PC-9 (cell line): Measurements from ENCODE around the gene MAP3K2. TPM values are rescaled to one million over a fixed set of nuclear protein-coding genes. Genes with fewer than 3 reads are reported as not detected.

ENCODE experiments used
- BruUV-seq: library from RNA; stranded (reverse); fragments of 400-500 nt; replicated peaks from 2 replicates; lab custom pipeline; 2021; lab: Mats Ljungman, UMichigan
- CTCF ChIA-PET: fragments of 300-600 bp; sonication (Branson Sonifier 250); formaldehyde crosslinking; loops from one replicate; lab custom pipeline; 2022; ENCODE audit warnings: antibody characterized with exemption; lab: Charles Lee
- POLR2A ChIA-PET: fragments of 300-600 bp; sonication (Branson Sonifier 250); formaldehyde crosslinking; loops from one replicate; lab custom pipeline; 2022; ENCODE audit warnings: antibody characterized with exemption; ENCODE audit not compliant: unreplicated experiment; lab: Charles Lee
- DNase-seq, 2 experiments: peaks; one replicate each; pipeline versions ENCODE4 v3.0.0 to v3.0.0-alpha.2; 2015 to 2022; ENCODE audit warnings: mixed read lengths in 1 of 2
- H2AFZ ChIP-seq: fragments of 200-600 bp; sonication (generic); 2 replicates; pipeline ENCODE4 v1.8.1; 2017; ENCODE audit warnings: antibody characterized with exemption
- H3F3A ChIP-seq: fragments of 200-600 bp; sonication (generic); 2 replicates; pipeline ENCODE4 v1.8.1; 2017; ENCODE audit warnings: antibody characterized with exemption, mild to moderate bottlenecking, low read depth; ENCODE audit not compliant: insufficient read depth
- H3K27ac ChIP-seq: fragments of 200-600 bp; sonication (generic); 2 replicates; pipeline ENCODE4 v1.6.1; 2016; ENCODE audit warnings: mixed run types
- H3K27me3 ChIP-seq: fragments of 200-600 bp; sonication (generic); 2 replicates; pipeline ENCODE4 v1.6.1; 2016; ENCODE audit warnings: low read depth, mixed run types; ENCODE audit not compliant: insufficient read depth
- H3K36me3 ChIP-seq: fragments of 200-600 bp; sonication (generic); 2 replicates; pipeline ENCODE4 v1.6.1; 2016; ENCODE audit warnings: low read depth, mixed run types
- H3K4me1 ChIP-seq: fragments of 200-600 bp; sonication (generic); replicated peaks from 2 replicates; pipeline ENCODE4 v1.6.1; 2016; ENCODE audit warnings: mixed run types; ENCODE audit not compliant: insufficient read depth
- H3K4me2 ChIP-seq: fragments of 200-600 bp; sonication (generic); 2 replicates; pipeline ENCODE4 v1.6.1; 2017; ENCODE audit warnings: mixed run types
- H3K4me3 ChIP-seq: fragments of 200-600 bp; sonication (generic); 2 replicates; pipeline ENCODE4 v1.6.1; 2016; ENCODE audit warnings: mixed run types
- H3K79me2 ChIP-seq: fragments of 200-600 bp; sonication (generic); 2 replicates; pipeline ENCODE4 v1.6.1; 2017; ENCODE audit warnings: low read depth, mixed run types
- H3K9me2 ChIP-seq: fragments of 200-600 bp; sonication (generic); 2 replicates; pipeline ENCODE4 v1.8.1; 2017; ENCODE audit warnings: mild to moderate bottlenecking; ENCODE audit not compliant: insufficient read depth
- H3K9me3 ChIP-seq: fragments of 200-600 bp; sonication (generic); 2 replicates; pipeline ENCODE4 v1.8.1; 2016; ENCODE audit warnings: low read depth; ENCODE audit not compliant: insufficient read depth
- H4K20me1 ChIP-seq: fragments of 200-600 bp; sonication (generic); 2 replicates; pipeline ENCODE4 v1.8.1; 2017; ENCODE audit not compliant: insufficient read depth
- CTCF ChIP-seq: fragments of 200-600 bp; sonication (generic); conservative IDR thresholded peaks from 2 replicates; pipeline ENCODE4 v1.6.1; 2017; ENCODE audit warnings: mixed run types, antibody characterized with exemption, mild to moderate bottlenecking, moderate library complexity
- EZH2 ChIP-seq: fragments of 200-600 bp; sonication (generic); IDR thresholded peaks from 2 replicates; pipeline ENCODE4 v1.8.0; 2017; ENCODE audit warnings: antibody characterized with exemption, low read depth
- intact Hi-C: fragments of 100-400 bp; cut with micrococcal nuclease; formaldehyde crosslinking; loops from one replicate; pipeline ENCODE4 v1.10.0; 2022; ENCODE audit not compliant: unreplicated experiment
- total RNA-seq: library from RNA; stranded (reverse); gene quantifications from 2 replicates; pipeline ENCODE4 v1.2.3, GENCODE V29; 2021

Gene MAP3K2
- total RNA-seq, 1 experiment from 2014 or later = 81.2 TPM

- H2AFZ ChIP-seq = no peak overlapping the region
- no peak for DNase-seq
- peaks cover 4% of the 10 kb centered on the region; the same call in 1 of the 2 replicates for H3F3A ChIP-seq
- BruUV-seq = no TSS peak
- TF ChIP-seq CTCF = no peak
- TF ChIP-seq EZH2 = no peak
- no peaks in the 10 kb centered on the region for H3K27me3 ChIP-seq
- no peaks in the 10 kb centered on the region for H3K9me3 ChIP-seq
- no peaks in the 10 kb centered on the region for H3K4me1 ChIP-seq
- H4K20me1 ChIP-seq = peaks cover 24% of the 10 kb centered on the region
- ChIA-PET CTCF (no interaction called here), POLR2A (interaction anchor here (0.7 kb wide), 1 partner anchor 57 kb away, joined by 5 read pairs; no protein-coding TSS in a partner anchor)
- peaks cover 85% of the 10 kb centered on the region for H3K79me2 ChIP-seq
- intact Hi-C loops = loop anchor here (5.0 kb wide), 1 partner anchor 74 kb away; no protein-coding TSS in a partner anchor
- no peaks in the 10 kb centered on the region for H3K36me3 ChIP-seq
- H3K4me3 ChIP-seq = no peak overlapping the region
- H3K27ac ChIP-seq = no peak overlapping the region
- H3K4me2 ChIP-seq = no peak overlapping the region
- no peaks in the 10 kb centered on the region for H3K9me2 ChIP-seq
These were observed 39.3 kb downstream of the MAP3K2 start for GRCh38 chr2:127348426-127349000.

DNA sequence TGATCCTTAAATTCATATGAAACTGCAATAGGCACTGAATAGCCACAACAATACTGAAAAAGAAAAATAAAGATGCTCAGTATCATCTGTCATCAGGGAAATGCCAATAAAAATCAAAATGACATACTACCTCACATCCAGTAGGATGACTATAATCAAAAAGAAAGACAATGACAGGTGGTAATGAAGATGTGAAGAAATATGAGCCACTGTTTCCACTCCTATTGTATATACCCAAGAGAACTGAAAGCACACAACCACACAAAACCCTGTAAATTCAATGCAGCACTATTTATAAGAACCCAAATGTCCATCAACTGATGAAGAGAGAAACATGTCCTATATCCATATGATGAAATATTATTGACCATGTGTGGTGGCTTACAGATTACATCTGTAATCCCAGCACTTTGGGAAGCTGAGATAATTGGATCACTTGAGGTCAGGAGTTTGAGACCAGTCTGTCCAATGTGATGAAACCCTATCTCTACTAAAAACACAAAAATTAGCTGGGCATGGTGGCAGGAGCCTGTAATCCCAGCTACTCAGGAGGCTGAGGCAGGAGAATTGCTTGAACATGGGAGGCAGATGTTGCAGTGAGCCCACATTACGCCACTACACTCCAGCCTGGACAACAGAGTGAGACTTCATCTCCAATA, 39.9 kb downstream of the MAP3K2 start:
- no TSS peak for BruUV-seq
- Histone ChIP-seq H3K9me3 (no peaks in the 10 kb centered on the region), H3K4me1 (no peaks in the 10 kb centered on the region), H3K79me2 (peaks cover 85% of the 10 kb centered on the region), H2AFZ (no peak overlapping the region), H3F3A (peaks cover 4% of the 10 kb centered on the region; the same call in 1 of the 2 replicates), H3K4me2 (no peak overlapping the region), H3K36me3 (no peaks in the 10 kb centered on the region), H3K4me3 (no peak overlapping the region), H3K9me2 (no peaks in the 10 kb centered on the region), H3K27ac (no peak overlapping the region), H4K20me1 (peaks cover 24% of the 10 kb centered on the region), H3K27me3 (no peaks in the 10 kb centered on the region)
- TF ChIP-seq CTCF = no peak
- no peak for TF ChIP-seq EZH2
- ChIA-PET CTCF (no interaction called here), POLR2A (no interaction called here)
- no peak for DNase-seq
- intact Hi-C loops = loop anchor here (5.0 kb wide), 1 partner anchor 74 kb away; no protein-coding TSS in a partner anchor

- intact Hi-C loops = loop anchor here (5.0 kb wide), 1 partner anchor 75 kb away; no protein-coding TSS in a partner anchor
- H3K79me2 ChIP-seq = peaks cover 81% of the 10 kb centered on the region
- ChIA-PET CTCF (no interaction called here), POLR2A (no interaction called here)
- H3K27ac ChIP-seq = no peak overlapping the region
- no peak overlapping the region for H2AFZ ChIP-seq
- H3K27me3 ChIP-seq = no peaks in the 10 kb centered on the region
- H3F3A ChIP-seq = peaks cover 6% of the 10 kb centered on the region; the same call in 1 of the 2 replicates
- H3K4me2 ChIP-seq = no peak overlapping the region
- DNase-seq = no peak
- no peaks in the 10 kb centered on the region for H3K9me3 ChIP-seq
- H3K4me1 ChIP-seq = no peaks in the 10 kb centered on the region
- no peak overlapping the region for H3K4me3 ChIP-seq
- H3K9me2 ChIP-seq = no peaks in the 10 kb centered on the region
- TF ChIP-seq EZH2 = no peak
- TF ChIP-seq CTCF = no peak
- H3K36me3 ChIP-seq = no peaks in the 10 kb centered on the region
- no TSS peak for BruUV-seq
- H4K20me1 ChIP-seq = peaks cover 26% of the 10 kb centered on the region
These were observed 40.8 kb downstream of the MAP3K2 start for GRCh38 chr2:127347015-127347414.
